Duodenal mucosa (tissue), 2 donors: Measurements from ENCODE around the gene NPM3.

Source experiments
- H3K27ac ChIP-seq: one replicate; pipeline ENCODE4 v1.7.0; 2013; ENCODE audit warnings: low read depth, low read length
- H3K27me3 ChIP-seq, 2 donors: one replicate each; pipeline ENCODE4 v1.7.0; 2013; ENCODE audit warnings: low read length in 2 of 2, control low read depth in 1 of 2; ENCODE audit not compliant: insufficient read depth in 2 of 2, control insufficient read depth in 1 of 2
- H3K36me3 ChIP-seq, 2 donors: one replicate each; pipeline ENCODE4 v1.7.0; 2013; ENCODE audit warnings: low read length in 2 of 2, control low read depth in 1 of 2; ENCODE audit not compliant: insufficient read depth in 2 of 2, control insufficient read depth in 1 of 2
- H3K4me1 ChIP-seq, 2 donors: one replicate each; pipeline ENCODE4 v1.7.0; 2013; ENCODE audit warnings: low read length in 2 of 2, control low read depth in 1 of 2; ENCODE audit not compliant: insufficient read depth in 2 of 2, control insufficient read depth in 1 of 2
- H3K4me3 ChIP-seq, 2 donors: one replicate each; pipeline ENCODE4 v1.7.0; 2013; ENCODE audit warnings: low read length in 2 of 2, low read depth in 1 of 2
- H3K9ac ChIP-seq, 2 donors: one replicate each; pipeline ENCODE4 v1.7.0; 2013; ENCODE audit warnings: low read length in 2 of 2, low read depth in 1 of 2
- H3K9me3 ChIP-seq, 2 donors: one replicate each; pipeline ENCODE4 v1.7.0; 2013; ENCODE audit warnings: low read length in 2 of 2, control low read depth in 1 of 2; ENCODE audit not compliant: control insufficient read depth in 1 of 2

Gene NPM3

DNA sequence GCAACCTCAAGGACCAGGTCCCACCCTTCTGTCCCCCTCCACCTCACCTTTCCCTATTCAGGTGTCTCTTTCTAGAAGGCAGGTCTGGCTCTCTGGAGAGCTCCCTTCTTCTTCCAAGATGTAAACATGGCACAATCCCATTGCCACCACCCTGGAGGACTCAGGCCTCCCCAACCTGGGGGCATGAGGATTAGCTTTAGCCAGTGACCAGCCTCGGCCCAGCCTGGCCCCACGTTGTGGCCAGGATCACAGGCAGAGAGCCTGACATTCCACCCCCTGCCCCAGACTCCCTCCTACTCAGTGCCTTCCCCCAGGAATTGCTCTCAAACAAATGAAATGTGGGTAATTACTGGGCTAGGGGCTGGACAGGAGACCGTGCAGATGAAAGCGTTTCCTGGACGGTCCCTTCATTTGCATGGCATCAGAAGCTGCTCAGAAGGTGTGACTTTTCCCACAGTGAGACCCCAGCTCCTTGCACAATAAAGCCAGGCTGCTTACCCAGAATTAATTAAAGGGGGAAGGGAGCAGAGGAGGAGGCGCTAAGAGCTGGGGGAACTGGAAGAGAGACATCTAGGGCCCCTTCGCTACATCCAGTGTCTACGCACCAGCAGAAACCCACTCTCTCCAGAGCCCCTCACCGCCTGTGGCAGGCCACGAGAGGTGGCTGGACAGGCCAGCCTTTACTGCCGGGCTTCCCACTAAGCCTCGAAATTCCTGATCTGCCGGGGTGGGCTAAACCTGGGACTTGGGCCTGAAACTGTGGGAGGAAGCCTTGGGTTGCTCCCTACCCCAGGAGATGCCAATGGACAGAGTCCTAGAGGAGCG, 15.1 kb downstream of the NPM3 start:
- H3K9ac ChIP-seq, result no peak overlapping the region
- H3K4me3 ChIP-seq, result no peak overlapping the region
- no peaks in the 10 kb centered on the region for H3K36me3 ChIP-seq
- H3K9me3 ChIP-seq, result no peaks in the 10 kb centered on the region
- no peak overlapping the region for H3K27ac ChIP-seq
- H3K27me3 ChIP-seq, result peaks cover 82 to 84% of the 10 kb centered on the region in 2 donors
- H3K4me1 ChIP-seq, result peaks cover 6 to 10% of the 10 kb centered on the region in 2 donors

DNA sequence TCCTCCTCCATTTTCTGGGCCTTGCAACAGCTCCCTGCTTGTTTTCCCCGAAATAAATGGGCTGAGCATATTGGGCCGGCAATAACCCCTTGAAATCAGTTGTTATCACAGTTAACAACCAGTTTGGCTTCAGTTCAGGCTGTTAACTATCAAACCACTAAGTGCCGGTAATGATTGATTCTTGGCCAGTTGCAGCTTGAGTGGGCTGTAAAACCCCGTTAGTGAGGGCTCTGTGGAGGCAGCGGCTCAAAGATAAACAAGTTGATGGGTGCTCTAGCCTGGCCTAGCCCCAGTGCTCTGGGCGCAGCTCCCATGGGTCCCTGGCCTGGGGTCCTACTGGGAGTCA, 15.7 kb downstream of the NPM3 start:
- Histone ChIP-seq H3K27me3 (peaks cover 76 to 83% of the 10 kb centered on the region in 2 donors), H3K4me3 (no peak overlapping the region), H3K4me1 (peaks cover 6 to 10% of the 10 kb centered on the region in 2 donors)

DNA sequence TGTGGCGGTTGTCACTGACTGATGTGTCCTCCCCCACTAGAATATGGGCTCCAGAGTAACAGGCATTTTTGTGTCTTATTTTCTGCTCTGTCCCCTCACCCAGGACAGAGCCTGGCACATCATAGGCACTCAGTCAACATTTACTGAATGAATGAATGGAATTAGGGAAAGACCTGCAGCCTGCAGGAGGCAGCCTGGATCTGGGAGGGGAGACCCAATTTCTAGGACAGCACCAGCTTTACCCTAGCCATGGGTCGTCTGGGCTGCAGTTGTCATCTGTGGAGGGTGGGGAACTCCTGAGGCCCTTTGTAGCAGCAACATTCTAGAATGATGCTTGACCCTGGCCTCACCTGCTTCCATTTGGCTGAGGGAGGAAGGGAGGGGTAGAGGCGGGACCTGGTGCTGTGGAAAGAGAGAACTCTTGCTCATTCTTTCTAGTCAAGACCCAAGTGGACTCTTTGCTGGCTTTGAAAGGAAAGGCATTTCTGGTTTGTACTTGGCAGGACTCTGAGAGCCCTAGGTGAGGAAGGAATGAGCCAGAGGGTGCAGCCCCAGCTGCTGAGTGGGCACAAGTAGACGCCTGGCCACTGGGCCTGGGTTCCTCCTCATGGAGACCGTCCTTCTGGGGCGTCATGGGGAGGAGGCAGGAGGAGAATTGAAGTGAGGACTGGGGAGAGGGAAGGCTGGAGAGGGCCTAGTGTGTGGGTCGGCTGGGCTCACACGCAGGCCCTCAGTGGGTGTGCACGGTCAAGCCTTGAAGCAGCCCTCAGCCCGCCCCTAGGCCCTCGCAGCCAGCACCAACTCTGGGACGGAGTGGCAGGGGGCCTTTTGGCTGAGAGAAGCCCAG, 16.3 kb downstream of the NPM3 start:
- H3K9me3 ChIP-seq, result no peaks in the 10 kb centered on the region
- peaks cover 70 to 79% of the 10 kb centered on the region in 2 donors for H3K27me3 ChIP-seq
- H3K4me1 ChIP-seq, result peaks cover 6 to 10% of the 10 kb centered on the region in 2 donors
- H3K9ac ChIP-seq, result no peak overlapping the region
- H3K36me3 ChIP-seq, result no peaks in the 10 kb centered on the region
- no peak overlapping the region for H3K27ac ChIP-seq
- no peak overlapping the region for H3K4me3 ChIP-seq

More for the DNA sequence above, 15.7 kb downstream of the NPM3 start:
- Histone ChIP-seq H3K36me3 (no peaks in the 10 kb centered on the region), H3K9me3 (no peaks in the 10 kb centered on the region), H3K27ac (no peak overlapping the region), H3K9ac (no peak overlapping the region)

DNA sequence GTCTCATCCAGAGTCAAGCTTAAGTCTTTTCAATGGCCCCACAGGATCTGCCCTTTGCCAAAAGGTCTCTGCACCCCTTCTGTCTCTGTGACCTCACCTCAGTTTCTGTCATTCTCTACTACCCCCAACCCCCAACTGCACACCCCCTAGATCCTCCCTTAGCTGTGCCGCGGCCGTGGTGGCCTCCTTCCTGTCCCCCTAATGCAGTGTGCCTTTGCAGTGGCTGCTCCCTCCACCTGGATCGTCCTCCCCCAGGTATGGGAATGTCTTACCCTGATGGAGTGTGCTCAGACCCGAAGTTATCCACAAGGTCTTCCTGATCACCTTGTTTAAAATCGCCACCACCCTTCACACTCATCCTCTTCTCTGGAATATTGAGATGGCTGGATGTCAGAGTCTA, 16.9 kb downstream of the NPM3 start:
- no peak overlapping the region for H3K27ac ChIP-seq
- no peak overlapping the region for H3K4me3 ChIP-seq
- H3K36me3 ChIP-seq, result no peaks in the 10 kb centered on the region
- H3K9ac ChIP-seq, result no peak overlapping the region
- peaks cover 6 to 10% of the 10 kb centered on the region in 2 donors for H3K4me1 ChIP-seq
- H3K27me3 ChIP-seq, result peaks cover 64 to 79% of the 10 kb centered on the region in 2 donors
- H3K9me3 ChIP-seq, result no peaks in the 10 kb centered on the region

DNA sequence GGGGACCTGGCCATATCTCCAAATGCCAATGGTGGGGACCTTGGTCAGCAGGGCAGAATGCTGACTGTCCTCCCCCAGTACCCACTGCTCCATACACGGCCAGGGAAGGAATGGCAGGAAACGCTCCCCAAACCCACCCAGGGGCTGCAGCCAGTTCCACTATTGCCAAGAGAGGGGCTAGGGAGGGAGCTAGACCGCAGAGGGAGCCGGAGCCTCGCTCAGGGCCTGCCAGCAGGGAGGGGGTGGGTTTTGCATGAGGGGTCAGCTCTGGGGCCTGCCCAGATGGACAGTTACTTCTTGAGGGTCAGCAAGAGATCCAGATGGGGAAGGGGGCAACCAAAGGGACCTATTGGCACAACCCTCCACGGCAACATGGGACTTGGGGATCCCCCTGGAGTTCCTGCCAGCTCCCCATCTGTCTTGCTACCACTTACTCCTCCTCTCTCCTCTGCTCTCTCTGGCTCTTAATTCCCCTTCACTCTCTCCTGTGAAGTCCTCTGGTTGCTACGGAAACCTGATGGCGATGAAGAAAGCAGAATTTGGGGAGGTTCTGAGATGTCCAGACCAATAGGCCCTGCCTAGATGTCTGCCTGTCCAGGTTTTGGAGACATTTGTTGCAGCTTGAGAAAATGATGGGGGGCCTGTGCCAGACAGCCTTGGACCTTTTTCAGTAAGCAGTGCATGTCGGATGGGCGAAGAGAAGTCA, 20.0 kb downstream of the NPM3 start:
- Histone ChIP-seq H3K36me3 (no peaks in the 10 kb centered on the region), H3K4me3 (no peak overlapping the region), H3K27ac (no peak overlapping the region), H3K9ac (no peak overlapping the region), H3K27me3 (peaks cover 46 to 56% of the 10 kb centered on the region in 2 donors), H3K4me1 (peaks cover 6 to 10% of the 10 kb centered on the region in 2 donors), H3K9me3 (no peaks in the 10 kb centered on the region)

DNA sequence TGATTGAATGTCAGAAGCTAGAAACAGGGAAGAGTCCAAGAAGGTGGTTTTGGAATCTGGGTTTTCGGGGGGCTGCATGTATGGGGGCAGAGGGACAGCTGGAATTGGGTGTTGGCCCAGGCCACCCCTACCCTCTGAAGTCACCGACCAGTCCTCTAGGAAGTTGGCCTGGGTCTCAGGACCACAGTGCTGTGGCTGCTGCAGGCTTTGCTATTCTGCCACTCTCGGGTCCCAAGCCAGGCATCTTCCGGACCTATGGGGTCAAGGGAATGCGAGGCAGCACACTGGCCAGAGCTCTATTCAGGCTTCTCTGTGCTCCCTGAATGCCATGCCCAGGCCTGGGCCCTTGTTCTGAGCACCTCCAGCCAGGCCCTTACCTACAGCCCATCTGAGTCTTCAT, 20.5 kb downstream of the NPM3 start:
- Histone ChIP-seq H3K27me3 (peaks cover 40 to 56% of the 10 kb centered on the region in 2 donors), H3K36me3 (no peaks in the 10 kb centered on the region)

DNA sequence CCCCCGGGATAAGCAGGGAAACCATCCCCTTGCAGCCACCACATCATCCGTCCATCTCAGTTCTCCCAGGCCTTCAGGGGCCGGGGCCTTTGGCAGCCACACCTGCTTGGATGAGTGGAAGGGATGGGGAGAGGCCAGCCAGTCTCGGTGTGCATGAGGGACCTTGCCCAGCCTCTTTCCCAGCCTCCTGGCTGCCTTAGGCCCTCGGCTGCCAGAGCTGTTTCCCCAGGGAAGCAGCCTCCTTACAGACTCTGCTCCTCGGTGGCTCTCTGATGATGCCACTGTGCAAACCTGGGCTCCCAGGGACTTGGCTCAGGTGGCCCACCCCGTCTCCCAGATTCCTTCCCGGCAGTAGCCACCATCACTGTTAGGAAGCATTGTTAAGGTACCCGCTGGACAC, 22.0 kb downstream of the NPM3 start:
- Histone ChIP-seq H3K27ac (no peak overlapping the region), H3K4me1 (no peaks in the 10 kb centered on the region), H3K27me3 (peaks cover 25 to 43% of the 10 kb centered on the region in 2 donors), H3K9ac (no peak overlapping the region), H3K9me3 (no peaks in the 10 kb centered on the region), H3K36me3 (no peaks in the 10 kb centered on the region), H3K4me3 (no peak overlapping the region)

More for the DNA sequence above, 20.5 kb downstream of the NPM3 start:
- Histone ChIP-seq H3K9ac (no peak overlapping the region), H3K9me3 (no peaks in the 10 kb centered on the region), H3K27ac (no peak overlapping the region), H3K4me1 (peaks cover 5 to 6% of the 10 kb centered on the region in 2 donors), H3K4me3 (no peak overlapping the region)

DNA sequence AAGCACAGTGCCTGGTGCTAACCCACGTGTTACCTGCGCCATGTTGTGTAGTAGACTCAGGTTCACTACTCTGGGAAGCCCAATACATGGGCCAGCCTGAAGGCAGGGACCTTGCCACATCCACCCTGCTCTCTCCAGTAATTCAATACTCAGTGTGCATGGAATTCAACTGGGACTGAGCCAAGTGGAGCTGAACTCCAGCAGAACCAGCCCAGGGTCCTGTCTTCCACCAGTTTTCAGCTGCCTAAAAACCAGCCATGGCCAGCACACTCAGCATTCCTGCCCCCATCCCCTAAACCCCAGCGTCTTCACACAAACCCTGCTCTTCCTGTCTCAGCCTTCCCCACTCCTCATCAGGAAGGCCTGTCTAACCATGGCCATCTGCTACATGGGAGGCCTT, 22.7 kb downstream of the NPM3 start:
- Histone ChIP-seq H3K36me3 (no peaks in the 10 kb centered on the region), H3K27ac (no peak overlapping the region), H3K4me3 (no peak overlapping the region), H3K9ac (no peak overlapping the region), H3K9me3 (no peaks in the 10 kb centered on the region), H3K4me1 (no peaks in the 10 kb centered on the region), H3K27me3 (peaks cover 22 to 36% of the 10 kb centered on the region in 2 donors)

DNA sequence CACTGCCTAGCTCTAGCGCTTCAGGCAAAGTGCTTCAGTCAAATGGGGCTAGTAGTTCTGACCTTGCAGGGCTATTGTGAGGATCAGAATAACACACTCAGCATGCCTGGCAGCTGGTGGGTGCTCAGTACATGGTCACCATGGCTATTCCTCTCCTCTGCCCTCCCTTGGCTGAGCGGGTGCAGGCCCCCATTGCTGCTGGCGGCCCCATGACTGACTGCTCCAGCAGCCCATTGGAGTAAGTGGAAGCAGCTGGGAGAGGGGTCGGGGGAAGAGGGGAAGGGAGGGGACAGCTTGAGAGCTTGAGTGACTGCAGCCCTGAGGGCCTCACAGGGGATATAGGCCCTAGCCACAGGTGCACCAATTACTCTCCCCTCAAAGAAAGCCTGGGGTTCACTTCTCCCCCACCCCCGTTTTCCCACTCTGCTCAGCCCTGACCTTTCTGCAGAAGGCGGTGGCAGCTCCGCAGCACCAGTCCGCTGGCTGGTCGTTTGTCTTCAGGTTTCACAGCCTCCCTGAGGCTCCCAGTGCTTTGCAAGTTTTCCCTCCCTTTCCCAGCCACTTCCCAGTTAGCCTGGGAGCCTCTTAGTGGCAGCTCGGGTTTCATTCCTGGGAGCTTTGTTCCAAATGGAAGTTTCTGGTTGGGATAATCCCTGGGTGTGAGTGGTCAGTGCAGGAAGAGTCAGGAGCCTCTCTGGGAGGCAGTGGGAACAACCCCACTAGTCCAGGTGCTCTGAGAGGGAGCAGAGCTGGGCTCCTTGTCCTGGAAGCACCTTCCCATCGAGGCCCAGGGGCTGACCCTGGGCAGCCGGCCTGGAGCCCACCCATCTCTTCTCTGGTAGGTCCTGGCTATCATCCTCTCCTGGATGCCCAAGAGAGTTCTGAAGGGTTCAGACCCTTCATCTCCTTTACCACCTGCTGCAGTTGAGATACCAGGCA, 23.7 kb downstream of the NPM3 start:
- Histone ChIP-seq H3K4me3 (no peak overlapping the region), H3K4me1 (no peaks in the 10 kb centered on the region), H3K36me3 (no peaks in the 10 kb centered on the region), H3K27me3 (peaks cover 13 to 32% of the 10 kb centered on the region in 2 donors), H3K27ac (no peak overlapping the region), H3K9me3 (no peaks in the 10 kb centered on the region), H3K9ac (no peak overlapping the region)
